GM19193 (cell line): ENCODE measurements around the gene GTF2H2C_2.
"Not testable (repeated sequence)": the region's sequence is repeated elsewhere in the genome, so short reads cannot be mapped to it uniquely, and the experiment has no call there.

ENCODE experiments used
- POLR2A ChIP-seq: IDR thresholded peaks from 4 replicates; pipeline ENCODE4 v1.6.1; 2011; ENCODE audit not compliant: insufficient read depth, insufficient read length; ENCODE audit errors: extremely low read depth

Gene GTF2H2C_2

DNA sequence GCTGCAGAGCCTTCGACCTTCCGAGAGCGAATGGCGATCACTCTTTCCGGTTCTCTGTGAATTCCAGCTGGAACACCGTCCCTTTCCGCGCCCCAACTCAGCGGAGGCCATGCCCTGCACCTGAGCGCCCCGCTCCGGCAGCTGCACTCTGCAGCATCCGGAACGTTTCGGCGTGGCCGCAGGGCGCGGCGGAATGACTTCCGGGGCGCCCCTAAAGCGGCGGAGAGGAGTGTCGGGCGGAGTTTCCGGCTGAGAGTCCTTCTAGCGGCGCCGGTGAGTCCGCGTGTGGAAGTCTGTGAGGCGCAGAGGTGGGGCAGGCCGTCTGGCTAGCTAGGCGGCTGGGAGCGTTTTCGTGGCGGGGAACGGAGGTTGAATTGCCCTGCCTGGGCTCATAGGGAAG, at the start of gene GTF2H2C_2:
GTF2H2C_2 (plus strand) TSS at position 252 of the 400 bp plus-strand sequence.
- not testable (repeated sequence) for TF ChIP-seq POLR2A

DNA sequence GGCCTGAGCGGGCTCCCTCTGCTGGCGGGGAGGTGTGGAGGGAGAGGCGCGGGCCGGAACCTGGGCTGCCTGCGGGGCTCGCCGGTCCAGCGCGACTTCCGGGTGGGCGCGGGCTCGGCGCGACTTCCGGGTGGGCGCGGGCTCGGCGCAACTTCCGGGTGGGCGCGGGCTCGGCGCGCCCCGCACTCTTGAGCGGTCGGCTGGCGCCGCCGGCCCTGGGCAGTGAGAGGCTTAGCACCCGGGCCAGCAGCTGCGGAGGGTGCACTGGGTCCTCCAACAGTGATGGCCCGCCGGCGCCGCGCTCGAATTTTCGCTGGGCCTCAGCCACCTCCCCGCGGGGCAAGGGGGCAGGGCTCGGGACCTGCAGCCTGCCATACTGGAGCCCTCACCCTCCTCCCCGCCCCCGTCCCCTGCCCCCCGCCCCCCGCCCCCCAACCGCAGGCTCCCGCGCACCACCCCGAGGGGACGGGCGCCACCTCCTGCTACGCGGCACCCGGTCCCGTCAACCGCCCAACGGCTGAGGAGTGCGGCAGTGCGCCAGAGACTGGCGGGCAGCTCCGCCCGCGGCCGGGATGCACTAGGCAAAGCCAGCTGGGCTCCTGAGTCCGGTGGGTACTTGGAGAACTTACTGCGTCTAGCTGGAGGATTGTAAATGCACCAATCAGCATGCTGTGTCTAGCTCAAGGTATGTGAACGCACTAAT, 14.0 kb upstream of the GTF2H2C_2 start:
- peak; percentile 51 for TF ChIP-seq POLR2A
